ENCODE data around the gene CPLANE1.
"Not testable (repeated sequence)": the region's sequence is repeated elsewhere in the genome, so short reads cannot be mapped to it uniquely, and the experiment has no call there.

Gene CPLANE1

DNA sequence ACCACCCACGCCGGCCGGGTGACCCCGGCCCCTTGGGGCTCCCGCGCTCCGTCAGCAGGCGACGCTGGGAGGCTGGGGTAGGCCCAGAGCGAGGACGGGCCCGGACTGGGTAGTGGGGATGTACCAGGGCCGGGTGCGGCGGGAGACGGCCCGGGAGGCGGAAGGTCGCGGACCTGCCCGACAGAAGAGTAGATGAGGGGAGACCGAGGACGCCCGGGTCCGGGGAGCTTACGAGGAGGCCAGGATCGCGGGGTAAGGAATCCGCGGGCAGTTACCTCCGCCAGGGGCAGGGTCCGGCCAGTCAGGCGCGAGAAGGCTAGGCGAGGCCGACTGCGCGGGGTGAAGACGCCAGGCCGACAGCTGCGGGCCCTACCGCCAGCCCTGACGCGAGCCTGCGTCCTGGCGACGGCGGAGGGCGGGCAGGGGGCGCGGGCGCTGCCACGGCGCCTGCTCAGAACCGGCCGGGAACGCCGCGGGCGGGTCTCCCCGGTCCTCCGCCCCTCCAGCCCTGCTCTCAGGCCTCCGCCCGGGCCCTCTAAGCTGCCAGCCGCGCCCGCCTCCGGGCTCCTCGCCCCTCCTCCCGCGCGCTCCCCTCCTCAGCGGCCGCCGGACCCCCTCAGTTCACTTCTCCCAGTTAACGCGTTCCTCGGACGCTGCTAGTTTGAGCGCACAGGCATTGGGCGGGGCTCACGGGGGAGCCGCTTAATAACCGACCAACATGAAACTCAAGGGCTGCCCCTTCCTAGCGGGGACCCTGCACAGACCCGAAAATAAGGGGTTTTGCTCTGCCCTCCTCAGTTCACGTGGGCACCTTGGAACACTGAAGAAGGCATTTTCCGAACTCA, at the start of gene CPLANE1:
CPLANE1 (minus strand) TSS at position 407 of the 845 bp plus-strand sequence. CDS start 1,678 bp downstream, outside the sequence.
- peak; percentile 73 for DNase-seq

DNA sequence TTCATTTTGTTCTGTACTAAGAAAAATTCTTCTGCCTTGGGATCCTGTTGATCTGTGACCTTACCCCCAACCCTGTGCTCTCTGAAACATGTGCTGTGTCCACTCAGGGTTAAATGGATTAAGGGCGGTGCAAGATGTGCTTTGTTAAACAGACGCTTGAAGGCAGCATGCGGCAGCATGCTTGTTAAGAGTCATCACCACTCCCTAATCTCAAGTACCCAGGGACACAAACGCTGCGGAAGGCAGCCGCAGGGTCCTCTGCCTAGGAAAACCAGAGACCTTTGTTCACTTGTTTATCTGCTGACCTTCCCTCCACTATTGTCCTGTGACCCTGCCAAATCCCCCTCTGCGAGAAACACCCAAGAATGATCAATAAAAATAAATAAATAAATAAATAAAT, 47.1 kb upstream of the CPLANE1 start:
- DNase-seq: not testable (repeated sequence)

- DNase-seq: no peak
Measured at GRCh38 chr5:37283214-37283820, 34.1 kb upstream of the CPLANE1 start.

GRCh38 chr5:37275511-37275910, 26.3 kb upstream of the CPLANE1 start:
- DNase-seq: no peak

DNA sequence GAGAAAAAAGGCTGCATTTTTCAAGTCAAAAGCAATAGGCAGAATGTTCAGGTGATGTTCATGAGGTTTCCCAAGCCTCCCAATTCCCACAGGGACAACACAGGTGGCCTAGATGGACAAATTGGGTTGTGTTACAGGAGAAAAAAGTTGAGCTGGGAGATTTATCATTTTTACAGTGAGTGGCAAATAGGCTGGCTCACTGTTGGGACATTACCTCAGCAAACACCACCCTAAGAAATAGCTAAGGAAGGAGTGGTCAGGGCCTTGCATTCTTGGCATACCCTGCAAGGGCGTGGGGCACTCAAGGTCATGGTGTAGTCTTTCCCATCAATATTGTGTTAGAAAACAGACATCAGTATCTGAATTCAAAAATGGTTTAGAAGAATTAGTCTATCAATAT, 23.3 kb upstream of the CPLANE1 start:
- no peak for DNase-seq

DNA sequence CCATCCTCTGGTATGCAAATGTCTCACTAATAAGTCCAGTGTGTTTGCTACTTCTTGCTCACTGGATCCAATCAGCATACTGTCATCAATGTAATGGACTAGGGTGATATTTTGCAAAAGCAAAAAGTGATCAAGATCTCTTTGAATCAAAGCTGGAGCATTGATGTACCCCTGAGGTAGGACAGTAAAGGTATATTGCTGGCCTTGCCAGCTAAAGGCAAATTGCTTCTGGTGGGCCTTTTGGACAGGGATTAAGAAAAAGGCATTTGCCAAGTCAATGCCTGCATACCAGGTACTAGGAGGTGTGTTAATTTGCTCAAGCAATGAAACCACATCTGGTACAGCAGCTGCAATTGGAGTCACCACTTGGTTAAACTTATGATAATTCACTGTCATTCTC, 18.9 kb upstream of the CPLANE1 start:
- not testable (repeated sequence) for DNase-seq

DNA sequence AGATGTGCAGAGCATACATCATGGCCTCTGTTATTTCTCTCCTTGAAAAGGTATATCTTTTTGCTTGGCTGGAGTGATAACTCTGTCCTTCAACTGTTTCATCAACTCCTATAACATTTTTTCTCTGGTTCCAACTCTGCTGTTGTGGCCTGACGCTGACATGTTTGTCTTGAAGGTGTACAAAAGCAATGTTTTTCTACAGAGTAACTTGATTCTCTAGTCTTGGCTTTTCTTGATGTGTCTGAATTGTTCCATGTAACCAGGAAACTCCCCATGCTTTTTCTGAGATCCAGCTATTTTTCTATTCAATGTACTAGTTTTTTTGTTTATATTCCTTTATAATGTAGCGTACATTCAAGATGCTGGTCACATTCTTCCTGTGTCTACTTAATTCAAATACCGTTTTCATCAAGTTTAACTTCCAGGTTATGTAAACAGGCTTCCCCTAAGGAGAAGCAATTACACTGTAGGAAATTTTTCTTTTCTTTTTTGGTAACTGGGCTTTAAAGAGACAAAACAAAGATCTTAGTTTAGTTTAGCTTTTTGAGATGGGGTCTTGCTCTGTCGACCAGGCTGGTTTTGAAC, 6.7 kb upstream of the CPLANE1 start:
- no peak for DNase-seq

DNA sequence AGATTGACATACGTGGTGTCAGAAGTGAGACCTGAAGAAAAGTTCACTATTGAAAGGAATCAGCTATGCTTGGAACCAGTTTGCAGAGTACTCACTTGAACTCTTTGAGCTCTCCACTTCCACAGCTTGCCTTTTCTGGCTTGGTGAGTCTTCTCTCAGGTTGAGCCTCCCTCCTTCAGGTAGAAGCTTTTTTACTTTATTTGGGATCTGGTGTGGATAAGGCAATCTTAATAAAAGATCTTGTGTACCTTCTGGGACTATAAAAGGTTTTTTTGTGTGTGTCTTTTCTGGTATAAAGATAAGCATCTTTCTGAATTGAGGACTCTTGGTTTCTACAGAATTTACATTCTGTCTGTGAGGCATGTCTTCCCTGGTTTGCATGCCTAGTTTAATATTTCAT, 5.4 kb upstream of the CPLANE1 start:
- DNase-seq: no peak

GRCh38 chr5:37251665-37252064, 2.5 kb upstream of the CPLANE1 start:
- DNase-seq: no peak

DNA sequence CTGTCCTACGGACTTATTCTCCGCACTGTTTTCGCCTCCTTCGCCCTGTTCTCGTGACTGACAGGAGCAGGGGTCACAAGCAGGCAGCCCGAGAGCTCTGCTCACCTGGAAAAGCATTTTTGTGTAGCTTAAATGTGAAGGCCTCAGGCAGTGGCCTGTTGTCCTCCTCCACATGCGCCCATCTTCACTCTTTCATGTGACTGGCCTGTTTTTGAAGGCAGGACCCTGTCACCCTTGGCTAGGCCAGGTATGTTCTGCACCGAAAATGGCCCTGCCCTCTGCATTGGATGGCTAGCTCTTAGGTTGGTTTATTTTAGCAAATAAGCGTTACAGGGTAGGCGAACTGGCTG, 614 bp upstream of the CPLANE1 start:
- DNase-seq: no peak

GRCh38 chr5:37248421-37248969, 681 bp downstream of the CPLANE1 start:
- peak; percentile 4 for DNase-seq

DNA sequence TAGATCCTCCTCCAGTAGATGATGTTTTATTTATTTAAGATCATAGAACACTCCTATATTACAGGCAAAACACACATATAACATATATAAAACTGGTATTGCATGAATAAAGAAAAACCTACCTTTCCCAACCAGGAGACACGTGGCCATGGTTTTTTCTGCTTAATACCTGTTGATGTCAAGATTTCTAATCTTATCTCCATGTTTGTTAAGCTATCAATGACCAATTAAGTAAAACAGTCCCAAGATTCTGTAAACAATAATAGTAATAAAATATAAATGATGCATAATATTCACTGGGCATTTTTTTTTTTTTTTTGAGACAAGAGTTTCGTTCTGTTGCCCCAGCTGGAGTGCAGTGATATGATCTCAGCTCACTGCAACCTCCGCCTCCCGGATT, 1.7 kb downstream of the CPLANE1 start:
- DNase-seq: no peak

DNA sequence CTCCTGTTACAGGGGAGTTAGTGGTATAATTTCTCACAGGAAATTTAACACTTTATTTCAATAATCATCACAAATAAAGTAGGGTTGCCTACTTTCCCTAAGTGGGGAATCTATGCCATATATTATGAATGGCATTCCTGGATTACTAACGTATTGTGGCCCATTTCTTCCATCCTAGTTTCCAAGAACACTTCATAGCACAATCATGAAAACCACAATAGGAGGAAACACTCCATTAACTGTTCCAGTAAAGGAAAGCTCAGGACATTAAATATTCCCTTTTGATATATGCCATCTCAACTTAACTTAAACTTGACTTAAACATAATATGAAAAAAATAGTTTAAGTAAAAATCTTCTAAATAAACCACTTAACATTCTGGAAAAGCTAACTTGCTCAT, 2.1 kb downstream of the CPLANE1 start:
- no peak for DNase-seq

DNA sequence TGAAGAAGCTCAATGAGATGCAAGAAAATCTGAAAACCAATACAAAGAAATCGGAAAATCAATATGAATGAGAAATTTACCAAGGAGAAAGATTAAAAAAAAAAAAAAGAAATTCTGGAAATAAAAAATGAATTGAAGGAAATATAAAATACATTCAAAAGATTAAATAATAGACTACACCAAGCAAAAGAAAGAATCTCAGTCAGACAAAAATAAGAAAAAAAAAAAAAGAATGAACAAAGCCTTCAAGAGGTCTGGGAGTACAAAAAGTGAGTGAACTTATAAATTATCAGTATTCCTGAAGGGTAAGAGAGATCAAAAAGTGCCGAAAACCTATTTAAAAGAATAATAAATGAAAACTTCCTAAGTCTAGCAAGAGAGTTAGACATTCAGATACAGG, 14.9 kb downstream of the CPLANE1 start:
- DNase-seq: no peak

- no peak for DNase-seq
Measured at GRCh38 chr5:37226377-37226776, 22.8 kb downstream of the CPLANE1 start.

GRCh38 chr5:37222181-37222580, 27.0 kb downstream of the CPLANE1 start:
- DNase-seq: no peak

- DNase-seq: not testable (repeated sequence)
Measured at GRCh38 chr5:37220426-37220825, 28.8 kb downstream of the CPLANE1 start.

DNA sequence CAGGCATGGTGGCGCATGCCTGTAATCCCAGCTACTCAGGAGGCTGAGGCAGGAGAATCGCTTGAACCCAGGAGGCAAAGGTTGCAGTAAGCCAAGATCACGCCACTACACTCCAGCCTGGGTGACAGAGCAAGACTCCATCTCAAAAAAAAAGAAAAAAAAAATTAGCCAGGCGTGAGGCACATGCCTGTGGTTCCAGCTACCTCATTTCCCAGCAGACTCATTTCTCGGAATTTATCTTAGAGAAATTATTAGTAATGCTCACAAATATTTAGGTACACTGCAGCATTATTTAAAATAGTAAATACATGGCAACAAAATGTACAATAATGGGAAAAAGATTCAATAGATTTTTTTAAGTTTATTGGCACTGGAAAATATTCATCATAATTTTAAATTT, 29.8 kb downstream of the CPLANE1 start:
- not testable (repeated sequence) for DNase-seq

GRCh38 chr5:37217976-37218375, 31.2 kb downstream of the CPLANE1 start:
- DNase-seq: no peak

GRCh38 chr5:37214550-37214949, 34.6 kb downstream of the CPLANE1 start:
- peak; percentile 33 for DNase-seq

- no peak for DNase-seq
Measured at GRCh38 chr5:37212096-37212495, 37.1 kb downstream of the CPLANE1 start.

- DNase-seq: no peak
Measured at GRCh38 chr5:37211661-37212060, 37.5 kb downstream of the CPLANE1 start.

GRCh38 chr5:37208883-37209797, 40.0 kb downstream of the CPLANE1 start:
- DNase-seq: no peak
